Heart left ventricle (tissue), 13 donors: ENCODE results near the gene TTLL5.

Source experiments
- POLR2A ChIP-seq, 2 donors: fragments of 450-650 bp; IDR thresholded peaks; one replicate each; pipeline ENCODE4 v1.6.1; 2017; ENCODE audit warnings: antibody characterized with exemption in 2 of 2, mild to moderate bottlenecking in 2 of 2, moderate library complexity in 2 of 2
- TF ChIP-seq, protein P1 (sequence below), 12 donors: fragments of 200-600 bp; sonication (generic) in 4 of 12; IDR thresholded peaks; one replicate each; pipeline versions ENCODE4 v1.5.0 to v1.8.0; 2018 to 2022; ENCODE audit warnings: antibody characterized with exemption in 12 of 12, mild to moderate bottlenecking in 5 of 12
- donor health status: ischemic (EF 13 %, LVEDD 7.1; RV severe dilation, severe dysfunction).
- donor health status: DM: no; HTN: yes; CAD: no.
- donor health status: DM: no; HTN: no; CAD: no.
- donor health status: ischemic (EF 25% LVEDD 6.9; RV normal size, moderate dysfunction).
- donor health status: ischemic (EF 25% LVEDD 5.7; RV mildly dilated, moderate dysfunction).
- donor health status: ischemic (EF 35%, LVEDD 5.7; RV mildly dilated, moderate dysfunction).
- donor health status: nonischemic (EF 11% LVEDD 7.7; RV severe dilation, severe dysfunction).
- donor health status: DM: yes; HTN: yes; CAD: no.
- donor health status: PGD.
- donor health status: ischemic (EF 29% LVEDD 5.4; RV normal size, mild dysfunction).
- donor health status: nonischemic (EF 23%, LVEDD 6.1; RV moderate dilation, normal function).

DNA sequence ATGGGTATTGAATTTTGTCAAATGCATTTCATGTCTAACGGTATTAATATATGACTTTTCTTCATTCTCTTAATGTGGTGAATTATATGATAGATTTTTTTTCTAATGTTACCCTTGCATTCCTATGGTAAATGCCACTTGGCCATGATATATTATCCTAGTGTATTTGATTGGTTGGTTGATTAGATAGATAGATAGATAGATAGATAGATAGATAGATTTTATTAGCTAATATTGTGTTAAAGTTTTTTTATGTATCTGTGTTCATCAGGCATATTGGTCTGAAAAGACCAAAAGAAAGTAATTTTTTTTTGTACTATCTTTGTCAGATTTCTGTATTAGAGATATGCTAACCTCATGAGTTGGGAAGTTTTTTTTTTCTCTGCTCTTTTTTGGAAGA lies 196.2 kb downstream of the TTLL5 start:
- TF ChIP-seq, protein P1, sequence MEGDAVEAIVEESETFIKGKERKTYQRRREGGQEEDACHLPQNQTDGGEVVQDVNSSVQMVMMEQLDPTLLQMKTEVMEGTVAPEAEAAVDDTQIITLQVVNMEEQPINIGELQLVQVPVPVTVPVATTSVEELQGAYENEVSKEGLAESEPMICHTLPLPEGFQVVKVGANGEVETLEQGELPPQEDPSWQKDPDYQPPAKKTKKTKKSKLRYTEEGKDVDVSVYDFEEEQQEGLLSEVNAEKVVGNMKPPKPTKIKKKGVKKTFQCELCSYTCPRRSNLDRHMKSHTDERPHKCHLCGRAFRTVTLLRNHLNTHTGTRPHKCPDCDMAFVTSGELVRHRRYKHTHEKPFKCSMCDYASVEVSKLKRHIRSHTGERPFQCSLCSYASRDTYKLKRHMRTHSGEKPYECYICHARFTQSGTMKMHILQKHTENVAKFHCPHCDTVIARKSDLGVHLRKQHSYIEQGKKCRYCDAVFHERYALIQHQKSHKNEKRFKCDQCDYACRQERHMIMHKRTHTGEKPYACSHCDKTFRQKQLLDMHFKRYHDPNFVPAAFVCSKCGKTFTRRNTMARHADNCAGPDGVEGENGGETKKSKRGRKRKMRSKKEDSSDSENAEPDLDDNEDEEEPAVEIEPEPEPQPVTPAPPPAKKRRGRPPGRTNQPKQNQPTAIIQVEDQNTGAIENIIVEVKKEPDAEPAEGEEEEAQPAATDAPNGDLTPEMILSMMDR (IDR thresholded peaks at IDR 0.05), result no peak
- TF ChIP-seq POLR2A (IDR thresholded peaks at IDR 0.05), result no peak
